Chondrocyte (in vitro differentiated cells): ENCODE measurements around the gene RUSF1. TPM values are rescaled to one million over a fixed set of nuclear protein-coding genes. Genes with fewer than 3 reads are reported as not detected.

Experiments
- DNase-seq: peaks from one replicate; pipeline ENCODE4 v3.0.0; 2021; ENCODE audit warnings: mixed read lengths, low spot score
- H3K27ac Mint-ChIP-seq: one replicate; pipeline ENCODE4 v1.8.0; 2021; ENCODE audit warnings: mild to moderate bottlenecking, moderate library complexity, mixed read lengths; ENCODE audit not compliant: unreplicated experiment
- H3K27me3 Mint-ChIP-seq: 2 replicates; pipeline ENCODE4 v1.8.0; 2021; ENCODE audit warnings: low read depth, mixed read lengths
- H3K36me3 Mint-ChIP-seq: 2 replicates; pipeline ENCODE4 v1.8.0; 2021; ENCODE audit warnings: low read depth, mixed read lengths
- H3K4me1 Mint-ChIP-seq: 2 replicates; pipeline ENCODE4 v1.8.0; 2021; ENCODE audit warnings: low read depth, mild to moderate bottlenecking, mixed read lengths
- H3K4me3 Mint-ChIP-seq: one replicate; pipeline ENCODE4 v1.8.0; 2021; ENCODE audit warnings: mild to moderate bottlenecking, moderate library complexity, mixed read lengths; ENCODE audit not compliant: unreplicated experiment
- H3K9me3 Mint-ChIP-seq: 2 replicates; pipeline ENCODE4 v1.8.0; 2021; ENCODE audit warnings: low read depth, mixed read lengths
- CTCF ChIP-seq: fragments of 200-600 bp; sonication (generic); IDR thresholded peaks from 2 replicates; pipeline ENCODE4 v1.5.0; 2021; ENCODE audit warnings: antibody characterized with exemption, mild to moderate bottlenecking, moderate library complexity
- total RNA-seq: library from RNA; stranded (reverse); gene quantifications from 3 replicates; pipeline ENCODE4 v1.2.1, GENCODE V29; 2021

Gene RUSF1
- total RNA-seq, 1 donor from 2014 or later = 58.3 TPM

- no peak for TF ChIP-seq CTCF
- Mint-ChIP-seq H3K4me1 (peaks cover 52% of the 10 kb centered on the region), H3K27me3 (no peaks in the 10 kb centered on the region), H3K9me3 (no peaks in the 10 kb centered on the region), H3K27ac (peak within 1 kb of the TSS; percentile 94), H3K4me3 (peak within 1 kb of the TSS; percentile 89), H3K36me3 (peaks cover 27% of the 10 kb centered on the region)
- no peak for DNase-seq
These were observed 36.1 kb downstream of the RUSF1 start, which contains the start of gene TGFB1I1 for GRCh38 chr16:31471875-31472708. TSS of gene TGFB1I1 (plus strand) at chr16:31472152. CDS start at chr16:31472189, 37 bp downstream.

DNA sequence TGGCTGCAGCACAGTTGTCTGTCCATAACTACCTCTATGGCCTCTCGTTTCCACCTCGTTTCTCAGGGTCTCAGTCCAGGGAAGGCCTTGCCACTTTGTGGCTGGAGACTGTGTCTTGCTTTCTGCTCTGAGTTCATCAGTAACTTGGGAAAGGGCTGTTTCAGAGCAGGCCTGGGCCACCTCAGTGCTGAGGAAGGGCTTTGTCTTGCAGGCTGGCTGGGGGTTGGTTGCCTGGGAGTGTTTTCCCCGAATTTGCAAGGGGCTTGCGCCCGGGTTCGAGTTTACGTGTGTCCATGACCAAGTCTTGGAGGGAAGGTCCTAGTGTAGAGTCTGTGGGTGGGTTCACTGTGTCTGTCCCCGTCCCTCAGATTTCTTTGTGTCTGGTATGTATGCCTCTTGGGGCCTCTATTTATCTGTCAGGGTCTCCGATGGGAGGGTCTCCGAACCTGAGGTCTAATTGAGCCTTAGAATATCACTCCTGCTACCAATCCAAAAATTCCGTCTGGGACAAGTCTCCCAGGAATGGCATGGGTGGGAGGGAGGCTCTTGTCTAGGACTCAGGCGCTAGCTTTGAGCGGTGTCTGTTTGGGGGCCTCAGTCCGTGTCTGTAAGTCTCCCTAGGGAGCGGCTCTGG is 36.8 kb downstream of the RUSF1 start:
- H3K27me3 Mint-ChIP-seq = no peaks in the 10 kb centered on the region
- H3K4me1 Mint-ChIP-seq = peaks cover 54% of the 10 kb centered on the region
- H3K9me3 Mint-ChIP-seq = no peaks in the 10 kb centered on the region
- H3K4me3 Mint-ChIP-seq = peak overlapping the region; percentile 80
- no peak for DNase-seq
- TF ChIP-seq CTCF = no peak
- H3K27ac Mint-ChIP-seq = peak overlapping the region; percentile 93
- peaks cover 28% of the 10 kb centered on the region for H3K36me3 Mint-ChIP-seq

DNA sequence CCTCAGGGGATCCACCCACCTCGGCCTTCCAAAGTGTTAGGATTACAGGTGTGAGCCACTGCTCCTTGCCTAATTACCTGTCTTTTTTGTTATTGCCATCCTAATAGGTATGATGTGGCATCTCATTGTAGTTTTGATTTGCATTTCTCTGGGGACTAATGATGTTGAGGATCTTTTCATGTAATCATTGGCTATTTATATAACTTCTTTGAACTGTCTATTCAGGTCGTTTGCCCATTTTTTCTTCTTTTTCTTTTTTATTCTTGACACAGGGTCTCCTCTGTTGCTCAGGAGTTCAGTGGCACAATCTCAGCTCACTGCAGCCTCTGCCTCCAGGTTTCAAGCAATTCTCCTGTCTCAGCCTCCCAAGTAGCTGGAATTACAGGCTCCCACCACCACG is 37.6 kb downstream of the RUSF1 start:
- H3K27me3 Mint-ChIP-seq = no peaks in the 10 kb centered on the region
- H3K4me1 Mint-ChIP-seq = peaks cover 49% of the 10 kb centered on the region
- no peaks in the 10 kb centered on the region for H3K9me3 Mint-ChIP-seq
- H3K4me3 Mint-ChIP-seq = peak overlapping the region; percentile 80
- peak overlapping the region; percentile 36 for H3K27ac Mint-ChIP-seq
- TF ChIP-seq CTCF = no peak
- DNase-seq = no peak
- H3K36me3 Mint-ChIP-seq = peaks cover 27% of the 10 kb centered on the region

DNA sequence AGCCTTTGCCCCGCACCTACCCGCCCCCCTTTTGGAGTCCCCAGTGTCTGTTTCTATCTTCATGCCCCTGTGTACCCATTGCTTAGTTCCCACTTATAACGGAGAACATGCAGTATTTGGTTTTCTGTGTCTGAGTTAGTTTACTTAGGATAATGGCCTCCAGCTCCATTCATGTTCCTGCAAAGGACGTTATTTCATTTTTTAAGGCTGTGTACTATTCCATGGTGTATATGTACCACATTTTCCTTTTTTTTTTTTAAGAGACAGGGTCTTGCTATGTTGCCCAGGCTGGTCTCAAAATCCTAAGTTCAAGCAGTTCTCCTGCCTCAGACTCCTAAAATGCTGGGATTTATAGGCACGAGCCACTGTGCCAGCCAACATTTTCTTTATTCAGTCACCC is 40.3 kb downstream of the RUSF1 start:
- peaks cover 20% of the 10 kb centered on the region for H3K36me3 Mint-ChIP-seq
- no peak for DNase-seq
- TF ChIP-seq CTCF = no peak
- H3K4me1 Mint-ChIP-seq = peaks cover 25% of the 10 kb centered on the region
- H3K27ac Mint-ChIP-seq = no peak overlapping the region
- no peak overlapping the region for H3K4me3 Mint-ChIP-seq
- H3K9me3 Mint-ChIP-seq = no peaks in the 10 kb centered on the region
- no peaks in the 10 kb centered on the region for H3K27me3 Mint-ChIP-seq

DNA sequence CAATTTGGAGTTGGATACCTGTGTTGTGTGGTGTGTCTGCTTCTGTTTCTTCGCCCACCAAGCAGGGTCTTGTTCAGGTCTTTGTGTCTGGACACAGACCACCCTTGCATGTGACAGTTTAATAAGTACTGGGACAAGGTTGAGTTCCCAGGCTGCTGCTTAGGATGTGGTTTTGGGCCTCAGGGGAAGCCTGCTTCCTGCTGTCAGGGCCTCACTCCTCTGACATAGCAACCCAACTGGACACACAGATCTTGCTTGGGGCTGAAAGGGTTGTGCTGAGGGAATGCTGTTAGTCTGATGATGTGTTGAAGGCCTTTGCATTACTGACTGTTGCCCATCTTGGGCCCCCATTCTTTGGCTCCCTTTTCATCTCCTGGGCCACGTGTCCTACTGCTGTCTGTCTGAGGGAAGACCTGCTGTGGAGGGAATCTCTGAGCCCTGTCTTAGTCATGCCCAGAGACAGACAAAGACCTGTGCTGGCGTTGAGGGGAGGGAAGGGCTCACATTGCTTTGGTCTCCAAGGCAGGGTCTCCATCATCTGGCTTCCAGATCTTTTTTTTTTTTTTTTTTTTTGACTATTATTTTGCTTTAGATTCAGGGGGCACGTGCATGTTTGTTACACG is 40.9 kb downstream of the RUSF1 start:
- H3K9me3 Mint-ChIP-seq = no peaks in the 10 kb centered on the region
- no peak for DNase-seq
- H3K27ac Mint-ChIP-seq = peak overlapping the region; percentile 78
- peaks cover 20% of the 10 kb centered on the region for H3K36me3 Mint-ChIP-seq
- no peak for TF ChIP-seq CTCF
- H3K27me3 Mint-ChIP-seq = no peaks in the 10 kb centered on the region
- peaks cover 20% of the 10 kb centered on the region for H3K4me1 Mint-ChIP-seq
- H3K4me3 Mint-ChIP-seq = no peak overlapping the region
